HepG2 (cell line): ENCODE measurements around the gene GLYR1. TPM values are rescaled to one million over a fixed set of nuclear protein-coding genes. Genes with fewer than 3 reads are reported as not detected.

Experiments used
- ATAC-seq: fragments of 200-7000 bp; cut with Tn5 transposase; 3 replicates; pipeline ENCODE4 v1.9.1; 2020; ENCODE audit warnings: mild to moderate bottlenecking, moderate library complexity
- BruUV-seq: library from RNA; stranded (reverse); fragments of 400-500 nt; replicated peaks from 2 replicates; lab custom pipeline; 2021; lab: Mats Ljungman, UMichigan
- CTCF ChIA-PET: fragments of 300-600 bp; formaldehyde crosslinking; extraction: SDS; loops from one replicate; lab custom pipeline; 2021; ENCODE audit warnings: low total read pairs, inconsistent platforms, low intra/inter-chr PET ratio; lab: Yijun Ruan, JAX
- POLR2A ChIA-PET: fragments of 350-600 bp; sonication (Branson Sonifier 250); formaldehyde crosslinking; loops from one replicate; lab custom pipeline; 2020; ENCODE audit warnings: antibody characterized with exemption, inconsistent platforms; lab: Yijun Ruan, JAX
- DNase-seq: peaks from one replicate; pipeline ENCODE4 v3.0.0-alpha.2; 2015; ENCODE audit warnings: low spot score
- FAIRE-seq: peaks from 3 replicates; lab custom pipeline; 2011; peaks lifted over from hg19 to GRCh38; lab: Jason Lieb, UNC
- H2AFZ ChIP-seq: one replicate; pipeline ENCODE4 v1.6.1; 2011; ENCODE audit warnings: low read length, inconsistent platforms
- H3K27ac ChIP-seq: fragments of 300-600 bp; 3 replicates; pipeline ENCODE4 v1.8.0; 2011; ENCODE audit warnings: mixed run types, mild to moderate bottlenecking, mixed read lengths, low read length, inconsistent platforms; ENCODE audit not compliant: insufficient read depth; ENCODE audit errors: extremely low read length
- H3K27me3 ChIP-seq, 2 experiments: fragments of 200-600 bp in 1 of 2; 2 replicates in 1 of 2; 3 replicates in 1 of 2; pipeline versions ENCODE4 v1.6.0 to v1.8.0; 2011; ENCODE audit warnings: low read length in 2 of 2, mild to moderate bottlenecking in 2 of 2, moderate library complexity in 2 of 2, inconsistent platforms in 1 of 2; ENCODE audit not compliant: insufficient read depth in 2 of 2, control insufficient read depth in 1 of 2
- H3K36me3 ChIP-seq, 2 experiments: fragments of 200-600 bp in 1 of 2; replicated peaks in 1 of 2; 2 replicates in 1 of 2; 3 replicates in 1 of 2; pipeline versions ENCODE4 v1.5.1 to v1.8.0; 2011; ENCODE audit warnings: low read length in 2 of 2, inconsistent platforms in 1 of 2; ENCODE audit not compliant: insufficient read depth in 2 of 2, control insufficient read depth in 1 of 2
- H3K4me1 ChIP-seq: 2 replicates; pipeline ENCODE4 v1.5.1; 2012; ENCODE audit warnings: low read length, inconsistent platforms; ENCODE audit not compliant: insufficient read depth
- H3K4me2 ChIP-seq: 2 replicates; pipeline ENCODE4 v1.6.0; 2011; ENCODE audit warnings: low read depth, low read length, inconsistent platforms
- H3K4me3 ChIP-seq, 3 experiments: fragments of 200-600 bp in 1 of 3; sonication (generic), shearing (Covaris generic) in 1 of 3; replicated peaks in 1 of 3; 2 replicates each; pipeline ENCODE4 v1.5.1; 2011 to 2016; ENCODE audit warnings: low read length in 3 of 3, inconsistent platforms in 2 of 3, low read depth in 2 of 3, mild to moderate bottlenecking in 2 of 3, control low read depth in 1 of 3, mixed read lengths in 1 of 3; ENCODE audit not compliant: insufficient read depth in 1 of 3
- H3K79me2 ChIP-seq: one replicate; pipeline ENCODE4 v1.6.1; 2011; ENCODE audit warnings: low read length, inconsistent platforms; ENCODE audit not compliant: insufficient read depth
- H3K9ac ChIP-seq: 2 replicates; pipeline ENCODE4 v1.6.0; 2011; ENCODE audit warnings: mild to moderate bottlenecking, low read depth, low read length, inconsistent platforms; ENCODE audit not compliant: insufficient read depth
- H3K9me3 ChIP-seq: 2 replicates; pipeline ENCODE4 v1.5.1; 2012; ENCODE audit warnings: mild to moderate bottlenecking, low read length
- H4K20me1 ChIP-seq: 2 replicates; pipeline ENCODE4 v1.6.0; 2011; ENCODE audit warnings: inconsistent platforms, mild to moderate bottlenecking, low read length, moderate library complexity; ENCODE audit not compliant: insufficient read depth
- POLR2A ChIP-seq, 2 experiments: IDR thresholded peaks; 2 replicates each; pipeline ENCODE4 v1.6.1; 2011; ENCODE audit warnings: low read depth in 2 of 2, low read length in 2 of 2, mild to moderate bottlenecking in 1 of 2, moderate library complexity in 1 of 2; ENCODE audit not compliant: insufficient read depth in 1 of 2
- SMAD9 ChIP-seq: sonication (generic); formaldehyde crosslinking; IDR thresholded peaks from 2 replicates; pipeline ENCODE4 v1.5.1; 2020; ENCODE audit warnings: mild to moderate bottlenecking, missing genetic modification reagents
- SP2 ChIP-seq: sonication (generic); formaldehyde crosslinking; IDR thresholded peaks from 2 replicates; pipeline ENCODE4 v1.5.1; 2020; ENCODE audit warnings: mild to moderate bottlenecking, missing genetic modification reagents
- SYNCRIP ChIP-seq: fragments of 200-400 bp; formaldehyde crosslinking; IDR thresholded peaks from 2 replicates; pipeline ENCODE4 v1.6.1; 2018; ENCODE audit warnings: mild to moderate bottlenecking, low read depth, low read length; ENCODE audit not compliant: insufficient read depth
- TAF15 ChIP-seq: fragments of 200-400 bp; formaldehyde crosslinking; IDR thresholded peaks from one replicate; pipeline ENCODE4 v1.6.1; 2018; ENCODE audit warnings: mild to moderate bottlenecking, low read depth, low read length; ENCODE audit not compliant: poor library complexity, severe bottlenecking
- TBX3 ChIP-seq: fragments of 450-650 bp; IDR thresholded peaks from 2 replicates; pipeline ENCODE4 v1.6.1; 2017; ENCODE audit warnings: antibody characterized with exemption, mild to moderate bottlenecking, inconsistent platforms, borderline replicate concordance
- THYN1 ChIP-seq: sonication (generic); formaldehyde crosslinking; IDR thresholded peaks from 2 replicates; pipeline ENCODE4 v1.8.1; 2023; ENCODE audit warnings: low read depth, mild to moderate bottlenecking, moderate library complexity, missing genetic modification reagents, borderline replicate concordance
- ZFP36 ChIP-seq: fragments of 150-350 bp; IDR thresholded peaks from 2 replicates; pipeline ENCODE4 v1.6.1; 2018; ENCODE audit warnings: borderline replicate concordance, low read length, low read depth; ENCODE audit not compliant: partially characterized antibody
- ZFP37 ChIP-seq: sonication (generic); formaldehyde crosslinking; IDR thresholded peaks from 2 replicates; pipeline ENCODE4 v1.4.0; 2020; ENCODE audit warnings: missing genetic modification reagents, borderline replicate concordance
- ZNF224 ChIP-seq: sonication (generic); formaldehyde crosslinking; IDR thresholded peaks from 2 replicates; pipeline ENCODE4 v1.5.0; 2020; ENCODE audit warnings: mild to moderate bottlenecking, missing genetic modification reagents
- ZNF446 ChIP-seq: sonication (generic); formaldehyde crosslinking; IDR thresholded peaks from 2 replicates; pipeline ENCODE4 v1.5.0; 2020; ENCODE audit warnings: mild to moderate bottlenecking, missing genetic modification reagents
- ZNF546 ChIP-seq: sonication (generic); formaldehyde crosslinking; conservative IDR thresholded peaks from 2 replicates; pipeline ENCODE4 v1.8.1; 2023; ENCODE audit warnings: mild to moderate bottlenecking, missing genetic modification reagents
- ZNF773 ChIP-seq: sonication (generic); formaldehyde crosslinking; IDR thresholded peaks from 2 replicates; pipeline ENCODE4 v1.4.0; 2020; ENCODE audit warnings: missing genetic modification reagents, borderline replicate concordance
- ZNF879 ChIP-seq: sonication (generic); formaldehyde crosslinking; IDR thresholded peaks from 2 replicates; pipeline ENCODE4 v1.8.1; 2023; ENCODE audit warnings: missing genetic modification reagents
- WGBS: methylation state at CpG from one replicate; pipeline ENCODE4 v1.1.6; 2017; ENCODE audit warnings: low lambda C conversion rate; 5-methylcytosine and 5-hydroxymethylcytosine counted together
- in situ Hi-C: cut with HindIII; loops from 2 replicates; pipeline ENCODE4 v1.10.0; 2017; ENCODE audit warnings: low pct_unique_long_range_greater_than_20kb; ENCODE audit not compliant: extremely low pct_ligation_motif_present
- intact Hi-C: fragments of 100-400 bp; cut with micrococcal nuclease; formaldehyde crosslinking; loops from one replicate; pipeline ENCODE4 v1.10.0; 2022; ENCODE audit not compliant: unreplicated experiment
- polyA plus RNA-seq, 8 experiments: library from polyadenylated mRNA; depleted of rRNA in 3 of 8; stranded (reverse) in 7 of 8; unstranded in 1 of 8; fragments of >200 nt; fragmentation: Illumina TruSeq in 4 of 8; extraction: Trizol in 4 of 8; gene quantifications; 2 replicates each; pipeline versions ENCODE4 v1.2.1 to v1.2.3, GENCODE V29; 2011 to 2016; ENCODE audit warnings: low read depth in 4 of 8, missing spikeins in 1 of 8, mixed read lengths in 1 of 8; ENCODE audit not compliant: insufficient read depth in 1 of 8
- total RNA-seq, 5 experiments: library from RNA; depleted of rRNA; stranded (reverse); fragments of >200 nt; fragmentation: Illumina TruSeq; extraction: Trizol; gene quantifications; 2 replicates each; pipeline ENCODE4 v1.2.3, GENCODE V29; 2016; ENCODE audit warnings: low read depth in 1 of 5
- TF ChIP-seq, protein P1 (sequence below): sonication (generic); formaldehyde crosslinking; IDR thresholded peaks from 2 replicates; pipeline ENCODE4 v1.5.1; 2020; ENCODE audit warnings: missing genetic modification reagents, mild to moderate bottlenecking, borderline replicate concordance
- TF ChIP-seq, protein P2 (sequence below): conservative IDR thresholded peaks from 2 replicates; pipeline ENCODE4 v1.6.1; 2018; ENCODE audit warnings: missing genetic modification reagents

GLYR1 gene
- total and polyA plus RNA-seq, 2 of the 13 experiments (the other 11 are each of a cell fraction or from before 2014, with no cell fraction given): 28.3 to 48.7 TPM

DNA sequence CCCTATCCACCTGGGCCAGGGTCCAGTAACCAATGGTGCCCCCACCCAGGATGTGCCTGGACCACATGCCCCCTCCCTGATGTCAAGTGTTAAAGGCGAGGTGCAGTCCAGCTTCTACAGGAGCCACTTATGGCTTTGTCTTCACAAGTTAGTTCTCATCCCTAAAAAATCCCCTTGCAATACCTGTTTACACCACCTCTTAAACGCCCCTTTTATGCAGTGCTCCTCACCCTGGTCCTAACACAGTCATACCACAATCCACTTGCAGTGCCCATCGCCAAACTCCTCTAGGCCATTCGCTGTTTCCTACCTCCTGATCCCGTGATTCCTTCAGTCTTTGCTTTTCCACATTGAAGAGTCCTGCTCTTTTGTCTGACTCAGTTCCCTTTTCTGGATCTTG lies 7.1 kb downstream of the GLYR1 start:
- ChIA-PET CTCF (no interaction called here), POLR2A (no interaction called here)
- WGBS: 93% methylated on average over 5 of the region's 5 CpGs
- 0 out of 2 replicates have a peak, but pooled peaks cover 7% of the 10 kb centered on the region for H3K4me1 ChIP-seq
- FAIRE-seq (no peak), DNase-seq (no peak), ATAC-seq (peak; percentile 59; the same call in 2 of the 3 replicates)
- no peak overlapping the region for H2AFZ ChIP-seq
- no peaks in the 10 kb centered on the region for H3K9me3 ChIP-seq
- no peak overlapping the region for H3K9ac ChIP-seq
- no peak overlapping the region for H3K4me3 ChIP-seq
- H3K27me3 ChIP-seq: no peaks in the 10 kb centered on the region
- intact Hi-C loops: no loop called here
- H3K36me3 ChIP-seq: peaks cover 14 to 68% of the 10 kb centered on the region in 2 experiments
- H4K20me1 ChIP-seq: no peaks in the 10 kb centered on the region
- in situ Hi-C loops: no loop called here
- TF ChIP-seq ZNF546 (CRISPR knock-in tag) (no peak), TBX3 (no peak), POLR2A (IDR thresholded peaks at IDR 0.05; ENCODE audit: insufficient read depth in 1 of 2, low read depth in 2 of 2, low read length in 2 of 2) (0 out of 4 replicates have a peak, but pooled peaks of 1 of the 2 experiments have one; percentile 27)
- TF ChIP-seq, all 625 proteins: peak for 1
- Histone ChIP-seq H3K27ac (no peak overlapping the region), H3K79me2 (peaks cover 16% of the 10 kb centered on the region), H3K4me2 (no peak overlapping the region)
- BruUV-seq: no TSS peak

DNA sequence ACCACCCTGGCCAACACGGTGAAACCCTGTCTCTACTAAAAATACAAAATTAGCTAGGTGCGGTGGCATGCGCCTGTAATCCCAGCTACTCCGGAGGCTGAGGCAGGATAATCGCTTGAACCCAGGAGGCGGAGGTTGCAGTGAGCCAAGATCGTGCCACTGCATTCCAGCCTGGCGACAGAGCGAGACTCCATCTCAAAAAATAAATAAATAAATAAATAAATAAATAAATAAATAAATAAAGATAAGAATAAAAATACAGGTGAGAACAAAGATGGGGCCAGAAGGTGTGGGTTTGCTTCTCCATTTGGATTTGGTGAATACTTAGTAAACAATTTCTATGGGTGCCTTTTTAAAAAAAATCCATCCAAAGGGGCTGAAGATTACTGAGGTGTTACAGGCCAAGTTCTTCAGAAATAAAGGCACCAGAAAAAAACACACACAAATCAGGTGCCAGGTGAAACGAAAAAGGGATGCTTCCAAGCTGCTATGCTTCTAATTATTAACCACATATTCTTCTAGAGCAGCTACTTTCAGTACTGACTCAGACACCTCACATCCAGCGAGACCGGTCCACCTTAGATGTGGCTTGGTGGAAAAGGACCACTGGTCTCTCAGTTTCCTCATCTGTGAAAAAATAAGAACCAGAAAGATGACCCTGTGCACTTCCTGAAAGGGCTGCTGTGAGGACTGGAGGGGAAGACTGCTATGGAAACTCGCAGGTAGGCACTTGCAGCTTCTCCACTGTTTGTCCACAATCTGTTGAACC lies 9.2 kb downstream of the GLYR1 start:
- Histone ChIP-seq H3K4me3 (no peak overlapping the region), H3K27me3 (no peaks in the 10 kb centered on the region), H3K4me2 (no peak overlapping the region), H3K27ac (no peak overlapping the region), H3K9me3 (no peaks in the 10 kb centered on the region), H3K79me2 (peaks cover 8% of the 10 kb centered on the region), H3K4me1 (no peaks in the 10 kb centered on the region), H2AFZ (no peak overlapping the region), H3K9ac (no peak overlapping the region), H4K20me1 (no peaks in the 10 kb centered on the region), H3K36me3 (peaks cover 18 to 69% of the 10 kb centered on the region in 2 experiments)
- 91% methylated on average over 13 of the region's 13 CpGs for WGBS
- ChIA-PET POLR2A (no interaction called here), CTCF (no interaction called here)
- intact Hi-C loops (no loop called here), in situ Hi-C loops (no loop called here)
- no TSS peak for BruUV-seq
- DNase-seq: no peak
- FAIRE-seq: no peak
- no peak for ATAC-seq
- no peak for TF ChIP-seq ZNF773 (CRISPR knock-in tag)
- TF ChIP-seq, protein P1, sequence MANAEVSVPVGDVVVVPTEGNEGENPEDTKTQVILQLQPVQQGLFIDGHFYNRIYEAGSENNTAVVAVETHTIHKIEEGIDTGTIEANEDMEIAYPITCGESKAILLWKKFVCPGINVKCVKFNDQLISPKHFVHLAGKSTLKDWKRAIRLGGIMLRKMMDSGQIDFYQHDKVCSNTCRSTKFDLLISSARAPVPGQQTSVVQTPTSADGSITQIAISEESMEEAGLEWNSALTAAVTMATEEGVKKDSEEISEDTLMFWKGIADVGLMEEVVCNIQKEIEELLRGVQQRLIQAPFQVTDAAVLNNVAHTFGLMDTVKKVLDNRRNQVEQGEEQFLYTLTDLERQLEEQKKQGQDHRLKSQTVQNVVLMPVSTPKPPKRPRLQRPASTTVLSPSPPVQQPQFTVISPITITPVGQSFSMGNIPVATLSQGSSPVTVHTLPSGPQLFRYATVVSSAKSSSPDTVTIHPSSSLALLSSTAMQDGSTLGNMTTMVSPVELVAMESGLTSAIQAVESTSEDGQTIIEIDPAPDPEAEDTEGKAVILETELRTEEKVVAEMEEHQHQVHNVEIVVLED (CRISPR knock-in tag): no peak
- no peak for TF ChIP-seq SYNCRIP
- no peak for TF ChIP-seq ZNF879 (CRISPR knock-in tag)
- no peak for TF ChIP-seq THYN1 (CRISPR knock-in tag)
- TF ChIP-seq ZFP37: no peak
- TF ChIP-seq SP2 (CRISPR knock-in tag): no peak
- TF ChIP-seq, protein P2, sequence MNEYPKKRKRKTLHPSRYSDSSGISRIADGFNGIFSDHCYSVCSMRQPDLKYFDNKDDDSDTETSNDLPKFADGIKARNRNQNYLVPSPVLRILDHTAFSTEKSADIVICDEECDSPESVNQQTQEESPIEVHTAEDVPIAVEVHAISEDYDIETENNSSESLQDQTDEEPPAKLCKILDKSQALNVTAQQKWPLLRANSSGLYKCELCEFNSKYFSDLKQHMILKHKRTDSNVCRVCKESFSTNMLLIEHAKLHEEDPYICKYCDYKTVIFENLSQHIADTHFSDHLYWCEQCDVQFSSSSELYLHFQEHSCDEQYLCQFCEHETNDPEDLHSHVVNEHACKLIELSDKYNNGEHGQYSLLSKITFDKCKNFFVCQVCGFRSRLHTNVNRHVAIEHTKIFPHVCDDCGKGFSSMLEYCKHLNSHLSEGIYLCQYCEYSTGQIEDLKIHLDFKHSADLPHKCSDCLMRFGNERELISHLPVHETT: no peak
- TF ChIP-seq TAF15: no peak
- TF ChIP-seq ZNF446: no peak
- TF ChIP-seq ZNF224 (CRISPR knock-in tag): no peak
- TF ChIP-seq SMAD9 (CRISPR knock-in tag): no peak
- no peak for TF ChIP-seq ZFP36
